Fibroblast of lung (primary cell): Measurements from ENCODE around the gene ATP6V0E1.

Experiments
- EZH2 ChIP-seq: IDR thresholded peaks from 2 replicates; pipeline ENCODE4 v1.5.1; 2012; ENCODE audit warnings: low read length, control low read depth, mild to moderate bottlenecking; ENCODE audit errors: missing control alignments
- TF ChIP-seq, protein P1 (sequence below), 2 donors: IDR thresholded peaks in 1 of 2; conservative IDR thresholded peaks in 1 of 2; 1 replicate in 1 of 2; 2 replicates in 1 of 2; pipeline ENCODE4 v1.5.1; 2011 to 2012; ENCODE audit warnings: low read length in 2 of 2, control low read depth in 1 of 2, inconsistent platforms in 1 of 2, low read depth in 1 of 2, mild to moderate bottlenecking in 1 of 2

GRCh38 chr5:173015598-173016455, 32.3 kb downstream of the ATP6V0E1 start:
- TF ChIP-seq, protein P1, sequence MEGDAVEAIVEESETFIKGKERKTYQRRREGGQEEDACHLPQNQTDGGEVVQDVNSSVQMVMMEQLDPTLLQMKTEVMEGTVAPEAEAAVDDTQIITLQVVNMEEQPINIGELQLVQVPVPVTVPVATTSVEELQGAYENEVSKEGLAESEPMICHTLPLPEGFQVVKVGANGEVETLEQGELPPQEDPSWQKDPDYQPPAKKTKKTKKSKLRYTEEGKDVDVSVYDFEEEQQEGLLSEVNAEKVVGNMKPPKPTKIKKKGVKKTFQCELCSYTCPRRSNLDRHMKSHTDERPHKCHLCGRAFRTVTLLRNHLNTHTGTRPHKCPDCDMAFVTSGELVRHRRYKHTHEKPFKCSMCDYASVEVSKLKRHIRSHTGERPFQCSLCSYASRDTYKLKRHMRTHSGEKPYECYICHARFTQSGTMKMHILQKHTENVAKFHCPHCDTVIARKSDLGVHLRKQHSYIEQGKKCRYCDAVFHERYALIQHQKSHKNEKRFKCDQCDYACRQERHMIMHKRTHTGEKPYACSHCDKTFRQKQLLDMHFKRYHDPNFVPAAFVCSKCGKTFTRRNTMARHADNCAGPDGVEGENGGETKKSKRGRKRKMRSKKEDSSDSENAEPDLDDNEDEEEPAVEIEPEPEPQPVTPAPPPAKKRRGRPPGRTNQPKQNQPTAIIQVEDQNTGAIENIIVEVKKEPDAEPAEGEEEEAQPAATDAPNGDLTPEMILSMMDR (conservative IDR thresholded peaks at IDR 0.05 in 1 of 2, IDR thresholded peaks at IDR 0.05 in 1 of 2; ENCODE audit: low read depth in 1 of 2, low read length in 2 of 2) = no peak
- TF ChIP-seq EZH2 = no peak
